ENCODE data around the gene CHCHD2.

DNA sequence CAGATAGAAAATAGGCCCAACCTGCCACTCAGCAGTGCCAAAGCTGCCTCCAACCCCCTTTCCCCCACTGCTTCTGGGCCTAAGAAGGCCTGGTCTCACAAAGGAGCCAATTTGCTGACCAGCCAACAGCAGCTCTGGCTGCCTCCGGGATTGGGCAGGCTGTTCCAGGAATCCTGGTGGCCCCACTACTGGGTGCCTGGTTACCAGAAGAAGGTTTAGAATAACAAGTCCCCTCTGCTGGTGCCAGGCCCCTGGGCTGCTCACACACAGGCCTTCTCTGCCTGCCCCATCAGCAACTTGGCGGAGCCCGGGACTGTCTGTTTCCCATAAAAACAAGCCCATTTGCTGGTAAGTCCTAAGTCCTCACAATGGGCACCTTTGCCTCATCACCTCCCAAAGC, 14.7 kb downstream of the CHCHD2 start:
- TF ChIP-seq, protein P1, sequence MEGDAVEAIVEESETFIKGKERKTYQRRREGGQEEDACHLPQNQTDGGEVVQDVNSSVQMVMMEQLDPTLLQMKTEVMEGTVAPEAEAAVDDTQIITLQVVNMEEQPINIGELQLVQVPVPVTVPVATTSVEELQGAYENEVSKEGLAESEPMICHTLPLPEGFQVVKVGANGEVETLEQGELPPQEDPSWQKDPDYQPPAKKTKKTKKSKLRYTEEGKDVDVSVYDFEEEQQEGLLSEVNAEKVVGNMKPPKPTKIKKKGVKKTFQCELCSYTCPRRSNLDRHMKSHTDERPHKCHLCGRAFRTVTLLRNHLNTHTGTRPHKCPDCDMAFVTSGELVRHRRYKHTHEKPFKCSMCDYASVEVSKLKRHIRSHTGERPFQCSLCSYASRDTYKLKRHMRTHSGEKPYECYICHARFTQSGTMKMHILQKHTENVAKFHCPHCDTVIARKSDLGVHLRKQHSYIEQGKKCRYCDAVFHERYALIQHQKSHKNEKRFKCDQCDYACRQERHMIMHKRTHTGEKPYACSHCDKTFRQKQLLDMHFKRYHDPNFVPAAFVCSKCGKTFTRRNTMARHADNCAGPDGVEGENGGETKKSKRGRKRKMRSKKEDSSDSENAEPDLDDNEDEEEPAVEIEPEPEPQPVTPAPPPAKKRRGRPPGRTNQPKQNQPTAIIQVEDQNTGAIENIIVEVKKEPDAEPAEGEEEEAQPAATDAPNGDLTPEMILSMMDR (IDR thresholded peaks at IDR 0.05): no peak
- no peak for TF ChIP-seq EZH2phosphoT487 (IDR thresholded peaks at IDR 0.05)

Measured in neural progenitor cell (in vitro differentiated cells).